ACC112 (cell line): ENCODE measurements around the gene SMAP1.

Source experiments
- H2AFZ ChIP-seq: fragments of 200-600 bp; sonication (generic); one replicate; pipeline ENCODE4 v1.6.0; 2017; ENCODE audit warnings: antibody characterized with exemption, low read length; ENCODE audit not compliant: unreplicated experiment
- H3K27ac ChIP-seq: fragments of 200-600 bp; sonication (generic); 2 replicates; pipeline ENCODE4 v1.5.1; 2014; ENCODE audit warnings: low read depth, mild to moderate bottlenecking, antibody characterized with exemption, low read length, moderate library complexity
- H3K27me3 ChIP-seq: fragments of 200-600 bp; sonication (generic); 2 replicates; pipeline ENCODE4 v1.6.1; 2014; ENCODE audit warnings: mild to moderate bottlenecking, antibody characterized with exemption, low read length, moderate library complexity, mixed read lengths; ENCODE audit not compliant: insufficient read depth
- H3K36me3 ChIP-seq: fragments of 200-600 bp; sonication (generic); 2 replicates; pipeline ENCODE4 v1.6.1; 2016; ENCODE audit warnings: mild to moderate bottlenecking, antibody characterized with exemption, low read length, moderate library complexity, mixed read lengths; ENCODE audit not compliant: insufficient read depth
- H3K4me1 ChIP-seq: fragments of 200-600 bp; sonication (generic); one replicate; pipeline ENCODE4 v1.6.1; 2016; ENCODE audit warnings: low read length, mixed read lengths; ENCODE audit not compliant: insufficient read depth, unreplicated experiment, control insufficient read depth
- H3K4me3 ChIP-seq: fragments of 200-600 bp; sonication (generic); 2 replicates; pipeline ENCODE4 v1.5.1; 2014; ENCODE audit warnings: mild to moderate bottlenecking, low read depth, low read length
- H3K79me2 ChIP-seq: fragments of 200-600 bp; sonication (generic); one replicate; pipeline ENCODE4 v1.6.0; 2016; ENCODE audit warnings: low read length; ENCODE audit not compliant: control insufficient read depth, unreplicated experiment, insufficient read depth

SMAP1 gene

DNA sequence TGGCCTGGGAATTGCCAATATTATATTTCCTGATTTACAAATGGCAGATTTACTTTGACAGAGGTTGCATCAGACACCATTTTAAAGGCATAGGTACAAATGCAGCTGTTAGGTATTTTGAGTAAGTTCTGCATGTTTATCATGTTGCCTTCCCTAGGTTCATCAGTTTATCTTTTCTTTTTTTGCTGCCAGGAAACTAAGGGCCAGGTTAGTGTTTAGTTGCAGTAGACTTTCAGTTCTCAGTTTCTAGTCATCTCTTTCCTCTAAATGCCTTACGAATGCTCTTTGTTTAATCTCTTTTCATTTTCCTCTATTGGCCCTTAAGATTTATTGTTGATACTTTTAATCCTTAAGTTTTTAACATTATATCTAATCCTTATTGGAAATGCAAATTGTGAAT lies 129.9 kb downstream of the SMAP1 start:
- Histone ChIP-seq H3K36me3 (no peaks in the 10 kb centered on the region), H3K4me3 (no peak overlapping the region), H3K4me1 (no peaks in the 10 kb centered on the region), H3K27ac (no peak overlapping the region), H2AFZ (no peak overlapping the region), H3K79me2 (no peaks in the 10 kb centered on the region), H3K27me3 (no peaks in the 10 kb centered on the region)

DNA sequence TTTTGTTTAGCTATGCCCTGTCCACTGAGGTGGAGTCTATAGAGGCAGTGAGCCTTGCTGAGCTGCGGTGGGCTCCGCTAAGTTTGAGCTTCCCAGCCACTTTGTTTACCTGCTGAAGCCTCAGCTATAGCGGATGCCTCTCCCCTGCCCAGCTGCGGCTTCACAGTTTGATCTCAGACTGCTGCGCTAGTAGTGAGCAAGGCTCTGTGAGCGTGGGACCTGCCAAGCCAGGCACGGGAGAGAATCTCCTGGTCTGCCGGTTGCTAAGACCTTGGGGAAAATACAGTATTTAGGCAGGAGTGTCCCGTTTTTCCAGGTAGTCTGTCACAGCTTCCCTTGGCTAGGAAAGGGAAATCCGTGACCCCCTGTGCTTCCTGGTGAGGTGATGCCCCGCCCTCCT lies 138.4 kb downstream of the SMAP1 start:
- H3K79me2 ChIP-seq, result no peaks in the 10 kb centered on the region
- H3K4me3 ChIP-seq, result no peak overlapping the region
- H3K27ac ChIP-seq, result no peak overlapping the region
- H3K4me1 ChIP-seq, result no peaks in the 10 kb centered on the region
- H3K36me3 ChIP-seq, result no peaks in the 10 kb centered on the region
- H3K27me3 ChIP-seq, result no peaks in the 10 kb centered on the region
- H2AFZ ChIP-seq, result no peak overlapping the region

DNA sequence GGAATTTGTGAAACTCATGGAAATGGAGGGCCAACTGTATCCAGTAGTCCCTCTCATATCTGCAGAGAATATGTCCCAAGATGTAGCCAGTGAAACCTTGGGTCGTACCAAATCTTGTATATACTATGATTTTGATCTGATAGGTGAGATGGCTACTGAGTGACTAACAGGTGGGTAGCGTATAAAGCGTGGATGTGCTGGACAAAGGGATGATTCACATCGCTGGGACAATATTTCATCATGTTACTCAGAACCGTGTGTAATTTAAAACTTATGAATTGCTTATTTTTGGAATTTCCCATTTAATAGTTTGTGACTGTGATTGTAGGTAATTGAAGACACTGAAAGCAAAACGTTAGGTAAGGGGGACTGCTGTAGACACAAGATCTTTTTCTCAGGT lies 144.1 kb downstream of the SMAP1 start:
- no peaks in the 10 kb centered on the region for H3K36me3 ChIP-seq
- H3K27ac ChIP-seq, result no peak overlapping the region
- no peaks in the 10 kb centered on the region for H3K27me3 ChIP-seq
- no peaks in the 10 kb centered on the region for H3K79me2 ChIP-seq
- H3K4me3 ChIP-seq, result no peak overlapping the region
- no peak overlapping the region for H2AFZ ChIP-seq
- no peaks in the 10 kb centered on the region for H3K4me1 ChIP-seq

DNA sequence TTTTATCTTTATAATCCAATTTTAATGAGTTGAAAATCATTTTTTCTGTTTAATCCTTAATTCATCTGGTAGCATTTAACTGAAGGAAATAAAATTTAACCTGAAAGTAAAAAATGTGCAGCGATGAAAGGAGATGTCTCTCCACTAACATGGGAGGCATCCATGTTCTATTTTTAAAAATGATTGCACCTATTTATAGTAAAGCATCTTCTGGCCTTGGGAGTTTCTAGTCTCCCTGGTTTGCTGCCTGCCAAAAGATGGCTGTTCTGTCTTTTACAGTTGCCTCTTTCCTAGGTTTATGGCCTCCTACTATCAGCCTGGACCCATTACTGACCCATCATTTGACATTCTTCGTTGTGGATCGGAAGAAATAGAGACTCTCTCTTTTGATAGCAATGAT lies 146.2 kb downstream of the SMAP1 start:
- Histone ChIP-seq H3K4me3 (no peak overlapping the region), H3K27me3 (no peaks in the 10 kb centered on the region), H3K4me1 (no peaks in the 10 kb centered on the region), H3K36me3 (no peaks in the 10 kb centered on the region), H3K27ac (no peak overlapping the region), H2AFZ (no peak overlapping the region), H3K79me2 (no peaks in the 10 kb centered on the region)

DNA sequence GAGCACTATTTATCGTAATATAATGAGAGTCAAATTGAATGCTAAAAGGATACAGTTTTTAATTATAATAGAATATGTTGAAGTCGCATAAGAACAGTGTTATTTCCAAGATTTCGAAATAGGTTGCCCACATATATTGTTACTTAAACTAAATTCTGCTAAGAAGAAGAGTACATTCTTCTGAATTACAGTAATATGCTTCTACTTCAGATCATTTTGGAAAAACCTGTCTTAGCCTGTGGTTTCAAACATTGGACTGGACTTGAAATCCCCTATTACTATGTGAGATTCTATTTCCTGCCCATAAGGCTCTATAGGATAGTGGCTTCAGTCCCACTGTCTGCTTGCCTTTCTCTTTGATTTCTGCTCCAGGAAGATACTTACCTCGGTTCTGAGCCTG lies 152.0 kb downstream of the SMAP1 start:
- H3K27me3 ChIP-seq, result no peaks in the 10 kb centered on the region
- no peak overlapping the region for H3K4me3 ChIP-seq
- no peaks in the 10 kb centered on the region for H3K36me3 ChIP-seq
- no peak overlapping the region for H2AFZ ChIP-seq
- no peaks in the 10 kb centered on the region for H3K79me2 ChIP-seq
- no peak overlapping the region for H3K27ac ChIP-seq
- H3K4me1 ChIP-seq, result no peaks in the 10 kb centered on the region

DNA sequence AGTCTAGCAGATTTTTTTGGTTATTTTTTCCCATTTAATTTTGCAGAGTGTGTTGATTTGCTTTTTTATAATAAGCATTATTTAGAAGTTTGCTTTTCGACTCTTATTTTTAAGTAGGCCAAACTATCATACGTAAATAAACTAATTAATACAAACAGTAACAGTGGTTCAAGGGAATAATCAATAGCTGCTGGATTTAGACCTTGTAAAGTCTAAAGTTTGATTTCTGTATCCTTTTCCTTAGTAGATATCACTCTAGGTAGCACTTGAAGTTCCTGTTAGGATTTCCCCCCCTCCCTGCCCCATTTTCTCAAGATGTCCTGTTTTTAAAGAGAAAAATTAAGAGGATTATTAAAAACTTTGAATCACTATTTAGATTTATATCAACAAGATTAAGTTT lies 153.1 kb downstream of the SMAP1 start:
- Histone ChIP-seq H3K4me3 (no peak overlapping the region), H3K79me2 (no peaks in the 10 kb centered on the region), H3K4me1 (no peaks in the 10 kb centered on the region), H3K27ac (no peak overlapping the region), H2AFZ (no peak overlapping the region), H3K36me3 (no peaks in the 10 kb centered on the region), H3K27me3 (no peaks in the 10 kb centered on the region)

DNA sequence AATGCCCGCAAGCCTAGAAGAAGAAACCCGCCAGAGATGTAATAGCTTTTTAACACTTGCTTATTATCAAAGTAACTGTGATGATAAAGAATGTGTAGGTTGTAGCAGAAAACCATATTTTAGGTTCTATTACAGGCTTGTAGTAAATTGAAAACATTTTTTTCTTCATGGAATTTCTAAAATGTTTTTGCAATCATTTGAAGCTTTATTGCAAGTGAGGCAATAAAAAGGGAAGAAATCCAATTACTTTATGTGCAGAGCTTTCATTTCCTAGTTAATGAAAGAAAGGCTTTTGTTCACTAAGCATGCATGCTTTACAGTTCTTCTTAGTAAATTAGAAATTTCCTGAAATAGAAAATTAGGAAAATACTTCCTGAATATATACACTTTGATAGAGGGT lies 154.1 kb downstream of the SMAP1 start:
- H3K27me3 ChIP-seq, result no peaks in the 10 kb centered on the region
- no peak overlapping the region for H2AFZ ChIP-seq
- no peaks in the 10 kb centered on the region for H3K4me1 ChIP-seq
- no peaks in the 10 kb centered on the region for H3K79me2 ChIP-seq
- no peak overlapping the region for H3K4me3 ChIP-seq
- H3K27ac ChIP-seq, result no peak overlapping the region
- no peaks in the 10 kb centered on the region for H3K36me3 ChIP-seq

DNA sequence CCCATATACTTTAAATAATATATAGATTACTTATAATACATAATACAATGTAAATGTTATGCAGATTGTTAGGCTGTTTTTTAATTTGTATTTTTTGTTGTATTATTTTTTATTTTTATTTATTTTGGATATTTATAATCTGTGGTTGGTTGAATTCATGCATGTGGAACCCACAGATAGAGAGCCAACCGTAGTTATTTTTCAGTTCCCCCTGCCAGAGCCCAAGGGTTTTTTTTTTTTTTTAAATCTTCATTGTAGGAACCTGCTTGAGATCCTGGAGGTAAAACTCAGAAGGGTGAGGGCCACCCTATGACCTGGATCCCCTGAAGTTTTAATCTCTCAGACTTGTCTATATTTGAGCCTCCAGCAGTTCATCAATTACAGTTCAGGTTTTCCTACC lies 156.0 kb downstream of the SMAP1 start:
- Histone ChIP-seq H3K4me1 (no peaks in the 10 kb centered on the region), H2AFZ (no peak overlapping the region), H3K27ac (no peak overlapping the region), H3K27me3 (no peaks in the 10 kb centered on the region), H3K36me3 (no peaks in the 10 kb centered on the region), H3K4me3 (no peak overlapping the region), H3K79me2 (no peaks in the 10 kb centered on the region)

DNA sequence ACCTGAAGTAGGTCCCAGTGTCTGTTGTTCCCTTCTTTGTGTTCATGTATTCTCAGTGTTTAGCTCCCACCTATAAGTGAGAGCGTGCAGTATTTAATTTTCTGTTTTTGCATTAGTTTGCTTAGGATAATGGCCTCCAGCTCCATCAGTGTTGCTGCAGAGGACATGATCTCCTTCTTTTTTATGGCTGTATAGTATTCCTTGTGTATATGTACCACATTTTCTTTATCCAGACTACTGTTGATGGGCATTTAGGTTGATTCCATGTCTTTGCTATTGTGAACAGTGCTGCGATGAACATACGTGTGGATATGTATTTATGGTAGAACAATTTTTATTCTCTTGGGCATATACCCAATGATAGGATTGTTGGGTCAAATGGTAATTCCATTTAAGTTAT lies 163.7 kb downstream of the SMAP1 start:
- H3K27ac ChIP-seq, result no peak overlapping the region
- H2AFZ ChIP-seq, result no peak overlapping the region
- no peaks in the 10 kb centered on the region for H3K79me2 ChIP-seq
- H3K27me3 ChIP-seq, result no peaks in the 10 kb centered on the region
- H3K4me3 ChIP-seq, result no peak overlapping the region
- no peaks in the 10 kb centered on the region for H3K36me3 ChIP-seq
- H3K4me1 ChIP-seq, result peaks cover 10% of the 10 kb centered on the region

DNA sequence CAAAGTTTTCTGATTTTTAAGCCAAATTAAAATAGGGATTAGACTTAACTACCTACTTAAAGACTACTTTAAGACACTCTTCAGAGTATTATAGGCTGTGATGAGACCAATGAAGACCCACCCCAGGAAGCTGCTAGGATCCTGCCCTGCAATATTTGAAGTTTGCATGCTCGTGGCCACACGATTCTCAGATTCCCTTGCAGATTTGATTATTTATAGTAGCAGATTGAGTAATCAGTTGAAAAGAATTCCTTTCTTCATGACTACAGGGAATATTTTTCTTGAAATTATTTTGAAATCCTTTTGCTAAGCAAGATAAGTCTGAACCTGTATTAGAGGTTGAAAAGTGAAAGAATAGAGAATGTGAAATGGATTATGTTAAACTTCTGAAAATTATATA lies 166.8 kb downstream of the SMAP1 start:
- Histone ChIP-seq H3K36me3 (no peaks in the 10 kb centered on the region), H2AFZ (no peak overlapping the region), H3K27ac (no peak overlapping the region), H3K4me1 (peaks cover 10% of the 10 kb centered on the region), H3K4me3 (no peak overlapping the region), H3K79me2 (no peaks in the 10 kb centered on the region), H3K27me3 (no peaks in the 10 kb centered on the region)

DNA sequence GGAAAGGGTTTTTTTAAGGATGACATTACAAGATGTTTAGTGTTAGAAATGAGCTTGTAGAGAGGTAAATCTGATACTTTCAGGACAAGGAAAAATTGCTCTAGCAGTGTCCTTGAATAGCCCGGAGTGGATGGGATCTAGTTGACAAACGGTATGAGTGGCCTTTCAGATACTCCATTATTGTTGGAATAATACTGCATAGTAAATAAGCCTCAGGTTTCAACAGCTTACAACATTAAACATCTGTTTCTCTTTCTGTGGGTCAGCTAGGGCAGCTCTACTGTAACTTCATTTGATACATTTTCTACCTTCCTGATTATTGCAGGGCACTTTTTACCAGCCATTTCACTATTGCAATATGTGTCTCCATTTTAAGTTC lies 171.2 kb downstream of the SMAP1 start:
- Histone ChIP-seq H3K4me3 (no peak overlapping the region), H3K27ac (no peak overlapping the region), H3K4me1 (peaks cover 9% of the 10 kb centered on the region), H3K27me3 (no peaks in the 10 kb centered on the region), H3K36me3 (no peaks in the 10 kb centered on the region), H2AFZ (no peak overlapping the region), H3K79me2 (no peaks in the 10 kb centered on the region)
